SU-DHL-6 (cell line): ENCODE measurements around the gene TRIM27.

Experiments used
- EZH2phosphoT487 ChIP-seq: fragments of 200-600 bp; sonication (generic), shearing (Covaris generic); conservative IDR thresholded peaks from 2 replicates; pipeline ENCODE4 v1.6.1; 2018; ENCODE audit warnings: mild to moderate bottlenecking, antibody characterized with exemption, low read length, moderate library complexity, mixed read lengths
- TF ChIP-seq, protein P1 (sequence below): fragments of 200-600 bp; sonication (generic); IDR thresholded peaks from one replicate; pipeline ENCODE4 v1.5.1; 2017; ENCODE audit warnings: antibody characterized with exemption, mild to moderate bottlenecking, low read length, moderate library complexity; ENCODE audit not compliant: insufficient read depth, poor library complexity, severe bottlenecking

DNA sequence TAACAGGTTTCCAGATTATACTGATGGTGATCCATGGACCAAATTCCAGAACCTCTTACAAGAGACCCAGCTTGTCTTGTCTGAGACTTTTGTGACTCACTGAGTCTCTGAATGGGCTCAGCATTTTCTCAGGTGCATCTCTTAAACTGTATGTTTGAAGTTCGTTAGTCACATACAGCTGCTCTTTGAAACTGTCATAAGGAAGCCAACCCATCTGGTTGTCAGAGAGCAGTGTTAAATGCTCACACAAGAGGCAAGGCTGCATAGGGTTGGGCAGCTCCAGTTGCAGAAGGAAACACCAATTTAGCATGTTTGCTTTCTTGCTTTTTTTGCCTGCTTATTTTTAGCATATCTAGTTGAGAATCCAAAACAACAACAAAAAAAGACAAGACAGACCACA, 47.1 kb downstream of the TRIM27 start:
- TF ChIP-seq, protein P1, sequence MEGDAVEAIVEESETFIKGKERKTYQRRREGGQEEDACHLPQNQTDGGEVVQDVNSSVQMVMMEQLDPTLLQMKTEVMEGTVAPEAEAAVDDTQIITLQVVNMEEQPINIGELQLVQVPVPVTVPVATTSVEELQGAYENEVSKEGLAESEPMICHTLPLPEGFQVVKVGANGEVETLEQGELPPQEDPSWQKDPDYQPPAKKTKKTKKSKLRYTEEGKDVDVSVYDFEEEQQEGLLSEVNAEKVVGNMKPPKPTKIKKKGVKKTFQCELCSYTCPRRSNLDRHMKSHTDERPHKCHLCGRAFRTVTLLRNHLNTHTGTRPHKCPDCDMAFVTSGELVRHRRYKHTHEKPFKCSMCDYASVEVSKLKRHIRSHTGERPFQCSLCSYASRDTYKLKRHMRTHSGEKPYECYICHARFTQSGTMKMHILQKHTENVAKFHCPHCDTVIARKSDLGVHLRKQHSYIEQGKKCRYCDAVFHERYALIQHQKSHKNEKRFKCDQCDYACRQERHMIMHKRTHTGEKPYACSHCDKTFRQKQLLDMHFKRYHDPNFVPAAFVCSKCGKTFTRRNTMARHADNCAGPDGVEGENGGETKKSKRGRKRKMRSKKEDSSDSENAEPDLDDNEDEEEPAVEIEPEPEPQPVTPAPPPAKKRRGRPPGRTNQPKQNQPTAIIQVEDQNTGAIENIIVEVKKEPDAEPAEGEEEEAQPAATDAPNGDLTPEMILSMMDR: no peak
- TF ChIP-seq EZH2phosphoT487: no peak
